Prostate gland (tissue), 2 donors: Measurements from ENCODE around the gene CASKIN1.

Experiments
- POLR2A ChIP-seq: fragments of 450-650 bp; IDR thresholded peaks from one replicate; pipeline ENCODE4 v1.6.1; 2016; ENCODE audit warnings: antibody characterized with exemption, mild to moderate bottlenecking
- TF ChIP-seq, protein P1 (sequence below), 4 experiments: fragments of 200-600 bp in 2 of 4; fragments of 450-650 bp in 2 of 4; sonication (generic) in 2 of 4; IDR thresholded peaks; 1 replicate in 3 of 4; 2 replicates in 1 of 4; pipeline ENCODE4 v1.5.1; 2016 to 2019; ENCODE audit warnings: antibody characterized with exemption in 4 of 4, mild to moderate bottlenecking in 2 of 4, moderate library complexity in 2 of 4

DNA sequence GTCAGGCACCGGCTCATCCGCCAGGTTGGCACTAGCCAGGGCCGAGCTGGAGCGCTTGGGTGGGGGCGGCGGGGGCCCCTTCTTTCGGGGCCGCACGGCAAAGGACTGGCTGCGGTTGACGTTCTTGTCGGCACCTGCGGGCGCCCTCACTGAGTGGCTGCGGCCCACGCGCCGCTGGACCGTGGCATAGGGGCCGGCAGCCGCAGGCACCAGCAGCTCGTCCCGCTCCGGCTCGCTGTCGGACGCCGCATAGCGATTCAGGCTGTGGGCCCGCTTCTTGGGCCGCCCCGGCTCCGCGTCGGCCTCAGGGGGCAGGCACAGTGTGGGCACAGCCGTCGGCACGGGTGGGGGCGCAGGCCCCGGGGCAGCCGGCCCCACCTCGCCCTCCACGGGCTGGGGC lies 15.9 kb downstream of the CASKIN1 start:
- no peak for TF ChIP-seq POLR2A
- TF ChIP-seq, protein P1, sequence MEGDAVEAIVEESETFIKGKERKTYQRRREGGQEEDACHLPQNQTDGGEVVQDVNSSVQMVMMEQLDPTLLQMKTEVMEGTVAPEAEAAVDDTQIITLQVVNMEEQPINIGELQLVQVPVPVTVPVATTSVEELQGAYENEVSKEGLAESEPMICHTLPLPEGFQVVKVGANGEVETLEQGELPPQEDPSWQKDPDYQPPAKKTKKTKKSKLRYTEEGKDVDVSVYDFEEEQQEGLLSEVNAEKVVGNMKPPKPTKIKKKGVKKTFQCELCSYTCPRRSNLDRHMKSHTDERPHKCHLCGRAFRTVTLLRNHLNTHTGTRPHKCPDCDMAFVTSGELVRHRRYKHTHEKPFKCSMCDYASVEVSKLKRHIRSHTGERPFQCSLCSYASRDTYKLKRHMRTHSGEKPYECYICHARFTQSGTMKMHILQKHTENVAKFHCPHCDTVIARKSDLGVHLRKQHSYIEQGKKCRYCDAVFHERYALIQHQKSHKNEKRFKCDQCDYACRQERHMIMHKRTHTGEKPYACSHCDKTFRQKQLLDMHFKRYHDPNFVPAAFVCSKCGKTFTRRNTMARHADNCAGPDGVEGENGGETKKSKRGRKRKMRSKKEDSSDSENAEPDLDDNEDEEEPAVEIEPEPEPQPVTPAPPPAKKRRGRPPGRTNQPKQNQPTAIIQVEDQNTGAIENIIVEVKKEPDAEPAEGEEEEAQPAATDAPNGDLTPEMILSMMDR (IDR thresholded peaks at IDR 0.05) = no peak
